Naive thymus-derived CD4-positive, alpha-beta T cell (primary cell): ENCODE results near the gene SLX4IP. TPM values are rescaled to one million over a fixed set of nuclear protein-coding genes. Genes with fewer than 3 reads are reported as not detected.
"Not testable (repeated sequence)": the region's sequence is repeated elsewhere in the genome, so short reads cannot be mapped to it uniquely, and the experiment has no call there.

Experiments
- ATAC-seq: fragments of 150-1000 bp; cut with Tn5 transposase; 2 replicates; pipeline ENCODE4 v1.10.0; 2021; ENCODE audit warnings: mild to moderate bottlenecking, moderate library complexity
- CTCF ChIA-PET: fragments of 350-600 bp; sonication (Branson Sonifier 250); formaldehyde crosslinking; loops from one replicate; lab custom pipeline; 2021; ENCODE audit warnings: antibody characterized with exemption; lab: Charles Lee
- POLR2A ChIA-PET: fragments of 350-600 bp; sonication (Branson Sonifier 250); formaldehyde crosslinking; loops from one replicate; lab custom pipeline; 2021; ENCODE audit warnings: antibody characterized with exemption, inconsistent platforms; lab: Charles Lee
- DNase-seq, 9 donors: peaks; one replicate each; pipeline versions ENCODE4 v3.0.0 to v3.0.0-alpha.2; 2020 to 2022; ENCODE audit warnings: mixed read lengths in 1 of 9
- H3K27ac ChIP-seq: one replicate; pipeline ENCODE4 v1.7.0; 2013; ENCODE audit warnings: mild to moderate bottlenecking, low read depth, low read length, moderate library complexity
- H3K27me3 ChIP-seq, 2 donors: one replicate each; pipeline ENCODE4 v1.7.0; 2013; ENCODE audit warnings: low read length in 2 of 2, mild to moderate bottlenecking in 2 of 2, moderate library complexity in 2 of 2; ENCODE audit not compliant: control insufficient read depth in 2 of 2, insufficient read depth in 2 of 2
- H3K36me3 ChIP-seq, 3 experiments: 1 replicate in 2 of 3; 2 replicates in 1 of 3; pipeline ENCODE4 v1.7.0; 2013; ENCODE audit warnings: low read length in 3 of 3, mild to moderate bottlenecking in 3 of 3, moderate library complexity in 1 of 3; ENCODE audit not compliant: insufficient read depth in 3 of 3, control insufficient read depth in 2 of 3
- H3K4me1 ChIP-seq, 2 donors: one replicate each; pipeline ENCODE4 v1.7.0; 2013; ENCODE audit warnings: low read length in 2 of 2, mild to moderate bottlenecking in 2 of 2, moderate library complexity in 1 of 2; ENCODE audit not compliant: control insufficient read depth in 2 of 2, insufficient read depth in 2 of 2
- H3K4me3 ChIP-seq: 2 replicates; pipeline ENCODE4 v1.7.0; 2013; ENCODE audit warnings: mild to moderate bottlenecking, low read length
- H3K9me3 ChIP-seq, 3 experiments: 1 replicate in 2 of 3; 2 replicates in 1 of 3; pipeline ENCODE4 v1.7.0; 2013; ENCODE audit warnings: low read length in 3 of 3; ENCODE audit not compliant: control insufficient read depth in 2 of 3
- H3K27ac Mint-ChIP-seq, 9 donors: one replicate each; pipeline ENCODE4 v1.8.0; 2020 to 2022; ENCODE audit warnings: mixed read lengths in 9 of 9, mild to moderate bottlenecking in 8 of 9, moderate library complexity in 5 of 9, inconsistent platforms in 2 of 9
- H3K27me3 Mint-ChIP-seq, 5 donors: one replicate each; pipeline ENCODE4 v1.8.0; 2021 to 2022; ENCODE audit warnings: mixed read lengths in 5 of 5, mild to moderate bottlenecking in 1 of 5
- H3K36me3 Mint-ChIP-seq, 5 donors: one replicate each; pipeline ENCODE4 v1.8.0; 2020 to 2022; ENCODE audit warnings: mixed read lengths in 5 of 5, mild to moderate bottlenecking in 3 of 5, inconsistent platforms in 1 of 5
- H3K4me1 Mint-ChIP-seq, 7 donors: one replicate each; pipeline ENCODE4 v1.8.0; 2020 to 2022; ENCODE audit warnings: mixed read lengths in 7 of 7, mild to moderate bottlenecking in 3 of 7, inconsistent platforms in 1 of 7
- H3K4me3 Mint-ChIP-seq, 10 donors: one replicate each; pipeline ENCODE4 v1.8.0; 2020 to 2022; ENCODE audit warnings: mild to moderate bottlenecking in 10 of 10, mixed read lengths in 10 of 10, moderate library complexity in 6 of 10, inconsistent platforms in 2 of 10
- H3K9me3 Mint-ChIP-seq, 11 donors: one replicate each; pipeline ENCODE4 v1.8.0; 2020 to 2022; ENCODE audit warnings: mixed read lengths in 11 of 11, mild to moderate bottlenecking in 4 of 11, inconsistent platforms in 1 of 11, moderate library complexity in 1 of 11
- intact Hi-C, 2 donors: fragments of 100-400 bp; cut with micrococcal nuclease; formaldehyde crosslinking; loops; one replicate each; pipeline ENCODE4 v1.15.1; 2023
- polyA plus RNA-seq, 2 donors: library from polyadenylated mRNA; unstranded; fragments of 300-500 nt; fragmentation: Illumina TruSeq; gene quantifications; one replicate each; pipeline ENCODE4 v1.2.3, GENCODE V29; 2021
- total RNA-seq, 6 experiments: library from RNA in 5 of 6; stranded (reverse) in 5 of 6; gene quantifications; 1 replicate in 5 of 6; 2 replicates in 1 of 6; pipeline ENCODE4 v1.2.3 and lab custom pipeline; 2021 to 2026

Gene SLX4IP
- total RNA-seq (1 to 10 TPM; 4.2 to 8.2 (median 6.5) TPM), polyA plus RNA-seq (1 to 10 TPM; 1.6 to 2.2 TPM), total RNA-seq (lab: John Stamatoyannopoulos, UW) (9.4 reads per million, percentile 34 among the genes with 10 or more reads in this experiment)

GRCh38 chr20:10434832-10435812, at the start of gene SLX4IP:
Gene SLX4IP, plus strand, starts transcription at chr20:10435305. Its CDS starts 22,900 bp downstream, at chr20:10458205.
- peak within 1 kb of the TSS; percentile 89 to 99 (median 96) for H3K4me3 Mint-ChIP-seq
- H3K36me3 Mint-ChIP-seq, result no peaks in the 10 kb centered on the region
- H3K9me3 ChIP-seq, result no peaks in the 10 kb centered on the region
- DNase-seq (peak; percentile 46 to 85 (median 82)), ATAC-seq (peak; percentile 76)
- ChIA-PET CTCF (interaction anchor here (1.2 to 2.3 kb wide), 2 partner anchors 8 to 10 kb away, joined by 3 to 7 read pairs; no protein-coding TSS in a partner anchor), POLR2A (interaction anchor here (0.7 to 1.7 kb wide), 12 partner anchors 9 to 400 kb away, joined by 3 to 9 read pairs (median 4); partner anchors contain the start of gene ANKEF1)
- H3K4me1 Mint-ChIP-seq, result peaks cover 30 to 59% (median 48%) of the 10 kb centered on the region in 7 donors
- H3K27me3 ChIP-seq, result no peaks in the 10 kb centered on the region
- H3K4me1 ChIP-seq, result peaks cover 0 to 4% of the 10 kb centered on the region in 2 donors
- peak within 1 kb of the TSS; percentile 99 for H3K4me3 ChIP-seq
- intact Hi-C loops, result loop anchor here (1.0 to 5.0 kb wide), 12 partner anchors 12 to 1457 kb away; partner anchors contain the start of gene SNAP25 (in 1 of the 2)
- H3K27me3 Mint-ChIP-seq, result no peaks in the 10 kb centered on the region
- H3K36me3 ChIP-seq, result no peaks in the 10 kb centered on the region
- peak within 1 kb of the TSS; percentile 90 to 99 (median 97) for H3K27ac Mint-ChIP-seq
- no peaks in the 10 kb centered on the region for H3K9me3 Mint-ChIP-seq
- peak within 1 kb of the TSS; percentile 82 for H3K27ac ChIP-seq

- Mint-ChIP-seq H3K27me3 (peaks cover 5 to 9% (median 7%) of the 10 kb centered on the region in 5 donors), H3K36me3 (no peaks in the 10 kb centered on the region), H3K27ac (no peak overlapping the region), H3K4me1 (no peaks in the 10 kb centered on the region), H3K9me3 (peaks cover 0 to 3% (median 0%) of the 10 kb centered on the region in 11 donors), H3K4me3 (no peak overlapping the region)
- POLR2A ChIA-PET, result no interaction called here
- Histone ChIP-seq H3K9me3 (no peaks in the 10 kb centered on the region), H3K27me3 (no peaks in the 10 kb centered on the region), H3K4me1 (no peaks in the 10 kb centered on the region), H3K27ac (no peak overlapping the region), H3K4me3 (no peak overlapping the region), H3K36me3 (no peaks in the 10 kb centered on the region)
- CTCF ChIA-PET, result no interaction called here
- ATAC-seq, result no peak
- no peak for DNase-seq
- intact Hi-C loops, result no loop called here
Observed at GRCh38 chr20:10385850-10386544, 49.1 kb upstream of the SLX4IP start.

DNA sequence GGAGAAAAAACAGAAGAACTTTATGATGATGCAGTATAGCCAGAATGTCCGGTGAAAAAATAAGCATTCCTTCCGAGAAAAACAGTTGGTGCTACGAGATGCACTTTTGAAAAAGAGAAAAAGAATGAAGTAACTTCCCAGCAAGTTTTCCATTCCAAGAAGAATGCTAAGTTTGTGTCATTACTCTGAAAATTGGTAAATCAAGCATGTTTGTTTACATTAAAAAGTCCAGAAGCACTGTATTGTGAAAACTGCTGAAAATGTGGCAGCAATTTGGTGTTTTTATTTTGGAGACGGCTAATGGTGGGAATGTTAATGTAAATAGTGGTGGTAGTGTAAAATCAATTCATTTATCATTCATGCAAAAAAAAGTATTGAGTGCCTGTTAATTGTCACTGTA, 47.4 kb upstream of the SLX4IP start:
- H3K9me3 ChIP-seq, result no peaks in the 10 kb centered on the region
- no peak overlapping the region for H3K27ac ChIP-seq
- CTCF ChIA-PET, result no interaction called here
- Mint-ChIP-seq H3K9me3 (peaks cover 0 to 3% (median 0%) of the 10 kb centered on the region in 11 donors), H3K27me3 (peaks cover 5 to 9% (median 7%) of the 10 kb centered on the region in 5 donors), H3K27ac (no peak overlapping the region), H3K4me1 (no peaks in the 10 kb centered on the region), H3K4me3 (no peak overlapping the region), H3K36me3 (peaks cover 0 to 4% (median 0%) of the 10 kb centered on the region in 5 donors)
- no peak overlapping the region for H3K4me3 ChIP-seq
- intact Hi-C loops, result no loop called here
- POLR2A ChIA-PET, result no interaction called here
- no peak for ATAC-seq
- no peaks in the 10 kb centered on the region for H3K36me3 ChIP-seq
- no peaks in the 10 kb centered on the region for H3K27me3 ChIP-seq
- DNase-seq, result no peak
- no peaks in the 10 kb centered on the region for H3K4me1 ChIP-seq

- Mint-ChIP-seq H3K27ac (no peak overlapping the region), H3K27me3 (peaks cover 0 to 7% (median 0%) of the 10 kb centered on the region in 5 donors), H3K4me3 (no peak overlapping the region), H3K36me3 (peaks cover 0 to 4% (median 0%) of the 10 kb centered on the region in 5 donors), H3K9me3 (peaks cover 0 to 3% (median 0%) of the 10 kb centered on the region in 11 donors), H3K4me1 (no peaks in the 10 kb centered on the region)
- Histone ChIP-seq H3K27ac (no peak overlapping the region), H3K36me3 (no peaks in the 10 kb centered on the region), H3K27me3 (no peaks in the 10 kb centered on the region), H3K9me3 (no peaks in the 10 kb centered on the region), H3K4me3 (no peak overlapping the region), H3K4me1 (no peaks in the 10 kb centered on the region)
- ChIA-PET POLR2A (no interaction called here), CTCF (interaction anchor here (0.7 kb wide), 1 partner anchor 12 kb away, joined by 3 read pairs; no protein-coding TSS in a partner anchor)
- ATAC-seq (no peak), DNase-seq (no peak)
- intact Hi-C loops, result no loop called here
Observed at GRCh38 chr20:10388597-10388996, 46.5 kb upstream of the SLX4IP start.

GRCh38 chr20:10390709-10391108, 44.4 kb upstream of the SLX4IP start:
- H3K4me3 Mint-ChIP-seq, result no peak overlapping the region
- H3K9me3 ChIP-seq, result no peaks in the 10 kb centered on the region
- no peaks in the 10 kb centered on the region for H3K36me3 ChIP-seq
- no peaks in the 10 kb centered on the region for H3K4me1 ChIP-seq
- H3K27ac ChIP-seq, result no peak overlapping the region
- H3K4me3 ChIP-seq, result no peak overlapping the region
- ChIA-PET POLR2A (no interaction called here), CTCF (no interaction called here)
- intact Hi-C loops, result no loop called here
- H3K27ac Mint-ChIP-seq, result no peak overlapping the region
- peaks cover 0 to 7% (median 0%) of the 10 kb centered on the region in 5 donors for H3K27me3 Mint-ChIP-seq
- ATAC-seq (no peak), DNase-seq (no peak)
- no peaks in the 10 kb centered on the region for H3K4me1 Mint-ChIP-seq
- no peaks in the 10 kb centered on the region for H3K27me3 ChIP-seq
- H3K36me3 Mint-ChIP-seq, result peaks cover 0 to 4% (median 0%) of the 10 kb centered on the region in 5 donors
- peaks cover 0 to 4% (median 0%) of the 10 kb centered on the region in 11 donors for H3K9me3 Mint-ChIP-seq

DNA sequence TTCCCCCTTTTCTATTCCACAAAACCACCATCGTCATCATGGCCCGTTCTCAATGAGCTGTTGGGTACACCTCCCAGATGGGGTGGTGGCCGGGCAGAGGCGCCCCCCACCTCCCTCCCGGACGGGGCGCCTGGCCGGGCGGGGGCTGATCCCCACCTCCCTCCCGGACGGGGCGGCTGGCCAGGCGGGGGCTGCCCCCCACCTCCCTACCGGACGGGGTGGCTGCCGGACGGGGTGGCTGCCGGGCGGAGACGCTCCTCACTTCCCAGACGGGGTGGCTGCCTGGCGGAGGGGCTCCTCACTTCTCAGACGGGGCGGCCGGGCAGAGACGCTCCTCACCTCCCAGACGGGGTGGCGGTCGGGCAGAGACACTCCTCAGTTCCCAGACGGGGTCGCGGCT, 40.4 kb upstream of the SLX4IP start:
- POLR2A ChIA-PET, ATAC-seq, H3K36me3 Mint-ChIP-seq, H3K4me1 Mint-ChIP-seq, H3K27ac Mint-ChIP-seq, DNase-seq, CTCF ChIA-PET, H3K9me3 ChIP-seq, H3K4me3 Mint-ChIP-seq, H3K4me1 ChIP-seq, H3K4me3 ChIP-seq, intact Hi-C loops, H3K27ac ChIP-seq, H3K27me3 Mint-ChIP-seq, H3K27me3 ChIP-seq, H3K9me3 Mint-ChIP-seq, H3K36me3 ChIP-seq: not testable (repeated sequence)
